HepG2 (cell line): ENCODE data around the gene AHRR. TPM values are rescaled to one million over a fixed set of nuclear protein-coding genes. Genes with fewer than 3 reads are reported as not detected.

Experiments used
- ATAC-seq: fragments of 200-7000 bp; cut with Tn5 transposase; 3 replicates; pipeline ENCODE4 v1.9.1; 2020; ENCODE audit warnings: mild to moderate bottlenecking, moderate library complexity
- BruUV-seq: library from RNA; stranded (reverse); fragments of 400-500 nt; replicated peaks from 2 replicates; lab custom pipeline; 2021; lab: Mats Ljungman, UMichigan
- CTCF ChIA-PET: fragments of 300-600 bp; formaldehyde crosslinking; extraction: SDS; loops from one replicate; lab custom pipeline; 2021; ENCODE audit warnings: low total read pairs, inconsistent platforms, low intra/inter-chr PET ratio; lab: Yijun Ruan, JAX
- POLR2A ChIA-PET: fragments of 350-600 bp; sonication (Branson Sonifier 250); formaldehyde crosslinking; loops from one replicate; lab custom pipeline; 2020; ENCODE audit warnings: antibody characterized with exemption, inconsistent platforms; lab: Yijun Ruan, JAX
- DNase-seq: peaks from one replicate; pipeline ENCODE4 v3.0.0-alpha.2; 2015; ENCODE audit warnings: low spot score
- FAIRE-seq: peaks from 3 replicates; lab custom pipeline; 2011; peaks lifted over from hg19 to GRCh38; lab: Jason Lieb, UNC
- H2AFZ ChIP-seq: one replicate; pipeline ENCODE4 v1.6.1; 2011; ENCODE audit warnings: low read length, inconsistent platforms
- H3K27ac ChIP-seq: fragments of 300-600 bp; 3 replicates; pipeline ENCODE4 v1.8.0; 2011; ENCODE audit warnings: mixed run types, mild to moderate bottlenecking, mixed read lengths, low read length, inconsistent platforms; ENCODE audit not compliant: insufficient read depth; ENCODE audit errors: extremely low read length
- H3K27me3 ChIP-seq, 2 experiments: fragments of 200-600 bp in 1 of 2; 2 replicates in 1 of 2; 3 replicates in 1 of 2; pipeline versions ENCODE4 v1.6.0 to v1.8.0; 2011; ENCODE audit warnings: low read length in 2 of 2, mild to moderate bottlenecking in 2 of 2, moderate library complexity in 2 of 2, inconsistent platforms in 1 of 2; ENCODE audit not compliant: insufficient read depth in 2 of 2, control insufficient read depth in 1 of 2
- H3K36me3 ChIP-seq, 2 experiments: fragments of 200-600 bp in 1 of 2; replicated peaks in 1 of 2; 2 replicates in 1 of 2; 3 replicates in 1 of 2; pipeline versions ENCODE4 v1.5.1 to v1.8.0; 2011; ENCODE audit warnings: low read length in 2 of 2, inconsistent platforms in 1 of 2; ENCODE audit not compliant: insufficient read depth in 2 of 2, control insufficient read depth in 1 of 2
- H3K4me1 ChIP-seq: 2 replicates; pipeline ENCODE4 v1.5.1; 2012; ENCODE audit warnings: low read length, inconsistent platforms; ENCODE audit not compliant: insufficient read depth
- H3K4me2 ChIP-seq: 2 replicates; pipeline ENCODE4 v1.6.0; 2011; ENCODE audit warnings: low read depth, low read length, inconsistent platforms
- H3K4me3 ChIP-seq, 3 experiments: fragments of 200-600 bp in 1 of 3; sonication (generic), shearing (Covaris generic) in 1 of 3; replicated peaks in 1 of 3; 2 replicates each; pipeline ENCODE4 v1.5.1; 2011 to 2016; ENCODE audit warnings: low read length in 3 of 3, inconsistent platforms in 2 of 3, low read depth in 2 of 3, mild to moderate bottlenecking in 2 of 3, control low read depth in 1 of 3, mixed read lengths in 1 of 3; ENCODE audit not compliant: insufficient read depth in 1 of 3
- H3K79me2 ChIP-seq: one replicate; pipeline ENCODE4 v1.6.1; 2011; ENCODE audit warnings: low read length, inconsistent platforms; ENCODE audit not compliant: insufficient read depth
- H3K9ac ChIP-seq: 2 replicates; pipeline ENCODE4 v1.6.0; 2011; ENCODE audit warnings: mild to moderate bottlenecking, low read depth, low read length, inconsistent platforms; ENCODE audit not compliant: insufficient read depth
- H3K9me3 ChIP-seq: 2 replicates; pipeline ENCODE4 v1.5.1; 2012; ENCODE audit warnings: mild to moderate bottlenecking, low read length
- H4K20me1 ChIP-seq: 2 replicates; pipeline ENCODE4 v1.6.0; 2011; ENCODE audit warnings: inconsistent platforms, mild to moderate bottlenecking, low read length, moderate library complexity; ENCODE audit not compliant: insufficient read depth
- KLF11 ChIP-seq: IDR thresholded peaks from 2 replicates; pipeline ENCODE4 v1.6.1; 2016; ENCODE audit warnings: missing compliant biosample characterization
- MED13 ChIP-seq: sonication (generic); formaldehyde crosslinking; IDR thresholded peaks from 2 replicates; pipeline ENCODE4 v1.5.0; 2020; ENCODE audit warnings: missing genetic modification reagents
- RNF219 ChIP-seq: sonication (generic); formaldehyde crosslinking; IDR thresholded peaks from 2 replicates; pipeline ENCODE4 v1.5.0; 2020; ENCODE audit warnings: mild to moderate bottlenecking, missing genetic modification reagents
- SMARCE1 ChIP-seq: fragments of 450-650 bp; IDR thresholded peaks from 2 replicates; pipeline ENCODE4 v1.6.1; 2017; ENCODE audit warnings: borderline replicate concordance
- TEF ChIP-seq: sonication (generic); formaldehyde crosslinking; IDR thresholded peaks from 2 replicates; pipeline ENCODE4 v1.5.0; 2020; ENCODE audit warnings: missing genetic modification reagents
- XBP1 ChIP-seq: sonication (generic); formaldehyde crosslinking; IDR thresholded peaks from 2 replicates; pipeline ENCODE4 v1.5.0; 2020; ENCODE audit warnings: missing genetic modification reagents
- ZNF17 ChIP-seq: sonication (generic); formaldehyde crosslinking; IDR thresholded peaks from 2 replicates; pipeline ENCODE4 v1.5.0; 2020; ENCODE audit warnings: mild to moderate bottlenecking, missing genetic modification reagents
- WGBS: methylation state at CpG from one replicate; pipeline ENCODE4 v1.1.6; 2017; ENCODE audit warnings: low lambda C conversion rate; 5-methylcytosine and 5-hydroxymethylcytosine counted together
- in situ Hi-C: cut with HindIII; loops from 2 replicates; pipeline ENCODE4 v1.10.0; 2017; ENCODE audit warnings: low pct_unique_long_range_greater_than_20kb; ENCODE audit not compliant: extremely low pct_ligation_motif_present
- intact Hi-C: fragments of 100-400 bp; cut with micrococcal nuclease; formaldehyde crosslinking; loops from one replicate; pipeline ENCODE4 v1.10.0; 2022; ENCODE audit not compliant: unreplicated experiment
- polyA plus RNA-seq, 8 experiments: library from polyadenylated mRNA; depleted of rRNA in 3 of 8; stranded (reverse) in 7 of 8; unstranded in 1 of 8; fragments of >200 nt; fragmentation: Illumina TruSeq in 4 of 8; extraction: Trizol in 4 of 8; gene quantifications; 2 replicates each; pipeline versions ENCODE4 v1.2.1 to v1.2.3, GENCODE V29; 2011 to 2016; ENCODE audit warnings: low read depth in 4 of 8, missing spikeins in 1 of 8, mixed read lengths in 1 of 8; ENCODE audit not compliant: insufficient read depth in 1 of 8
- total RNA-seq, 5 experiments: library from RNA; depleted of rRNA; stranded (reverse); fragments of >200 nt; fragmentation: Illumina TruSeq; extraction: Trizol; gene quantifications; 2 replicates each; pipeline ENCODE4 v1.2.3, GENCODE V29; 2016; ENCODE audit warnings: low read depth in 1 of 5
- TF ChIP-seq, protein P1 (sequence below): sonication (generic); formaldehyde crosslinking; IDR thresholded peaks from 2 replicates; pipeline ENCODE4 v1.8.1; 2022; ENCODE audit warnings: mild to moderate bottlenecking, missing genetic modification reagents
- TF ChIP-seq, protein P2 (sequence below): sonication (generic); formaldehyde crosslinking; IDR thresholded peaks from 2 replicates; pipeline ENCODE4 v1.5.0; 2020; ENCODE audit warnings: mild to moderate bottlenecking, missing genetic modification reagents, moderate library complexity
- TF ChIP-seq, protein P3 (sequence below): sonication (generic); formaldehyde crosslinking; IDR thresholded peaks from 2 replicates; pipeline ENCODE4 v1.8.1; 2023; ENCODE audit warnings: mild to moderate bottlenecking, inconsistent platforms, moderate library complexity, missing genetic modification reagents, borderline replicate concordance

The AHRR gene
- total and polyA plus RNA-seq, 2 of the 13 experiments (the other 11 are each of a cell fraction or from before 2014, with no cell fraction given), result 0.28 to 0.35 TPM

- no peak for TF ChIP-seq TEF
Observed at GRCh38 chr5:376799-377325, 55.3 kb downstream of the AHRR start (continued).

- no peak overlapping the region for H3K4me2 ChIP-seq
- ATAC-seq, result no peak
- no peak for FAIRE-seq
- intact Hi-C loops, result no loop called here
- no peaks in the 10 kb centered on the region for H3K79me2 ChIP-seq
- H3K4me1 ChIP-seq, result no peaks in the 10 kb centered on the region
- BruUV-seq, result no TSS peak
- 85% methylated on average over 4 of the region's 10 CpGs for whole genome bisulfite sequencing
- no peak overlapping the region for H3K4me3 ChIP-seq
- TF ChIP-seq KLF11 (CRISPR knock-in tag) (no peak), SMARCE1 (no peak), XBP1 (CRISPR knock-in tag) (no peak), ZNF17 (CRISPR knock-in tag) (no peak), RNF219 (no peak), MED13 (CRISPR knock-in tag) (no peak)
- TF ChIP-seq, protein P1, sequence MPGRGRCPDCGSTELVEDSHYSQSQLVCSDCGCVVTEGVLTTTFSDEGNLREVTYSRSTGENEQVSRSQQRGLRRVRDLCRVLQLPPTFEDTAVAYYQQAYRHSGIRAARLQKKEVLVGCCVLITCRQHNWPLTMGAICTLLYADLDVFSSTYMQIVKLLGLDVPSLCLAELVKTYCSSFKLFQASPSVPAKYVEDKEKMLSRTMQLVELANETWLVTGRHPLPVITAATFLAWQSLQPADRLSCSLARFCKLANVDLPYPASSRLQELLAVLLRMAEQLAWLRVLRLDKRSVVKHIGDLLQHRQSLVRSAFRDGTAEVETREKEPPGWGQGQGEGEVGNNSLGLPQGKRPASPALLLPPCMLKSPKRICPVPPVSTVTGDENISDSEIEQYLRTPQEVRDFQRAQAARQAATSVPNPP (CRISPR knock-in tag), result no peak
- TF ChIP-seq, protein P2, sequence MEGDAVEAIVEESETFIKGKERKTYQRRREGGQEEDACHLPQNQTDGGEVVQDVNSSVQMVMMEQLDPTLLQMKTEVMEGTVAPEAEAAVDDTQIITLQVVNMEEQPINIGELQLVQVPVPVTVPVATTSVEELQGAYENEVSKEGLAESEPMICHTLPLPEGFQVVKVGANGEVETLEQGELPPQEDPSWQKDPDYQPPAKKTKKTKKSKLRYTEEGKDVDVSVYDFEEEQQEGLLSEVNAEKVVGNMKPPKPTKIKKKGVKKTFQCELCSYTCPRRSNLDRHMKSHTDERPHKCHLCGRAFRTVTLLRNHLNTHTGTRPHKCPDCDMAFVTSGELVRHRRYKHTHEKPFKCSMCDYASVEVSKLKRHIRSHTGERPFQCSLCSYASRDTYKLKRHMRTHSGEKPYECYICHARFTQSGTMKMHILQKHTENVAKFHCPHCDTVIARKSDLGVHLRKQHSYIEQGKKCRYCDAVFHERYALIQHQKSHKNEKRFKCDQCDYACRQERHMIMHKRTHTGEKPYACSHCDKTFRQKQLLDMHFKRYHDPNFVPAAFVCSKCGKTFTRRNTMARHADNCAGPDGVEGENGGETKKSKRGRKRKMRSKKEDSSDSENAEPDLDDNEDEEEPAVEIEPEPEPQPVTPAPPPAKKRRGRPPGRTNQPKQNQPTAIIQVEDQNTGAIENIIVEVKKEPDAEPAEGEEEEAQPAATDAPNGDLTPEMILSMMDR, result no peak
- TF ChIP-seq, protein P3, sequence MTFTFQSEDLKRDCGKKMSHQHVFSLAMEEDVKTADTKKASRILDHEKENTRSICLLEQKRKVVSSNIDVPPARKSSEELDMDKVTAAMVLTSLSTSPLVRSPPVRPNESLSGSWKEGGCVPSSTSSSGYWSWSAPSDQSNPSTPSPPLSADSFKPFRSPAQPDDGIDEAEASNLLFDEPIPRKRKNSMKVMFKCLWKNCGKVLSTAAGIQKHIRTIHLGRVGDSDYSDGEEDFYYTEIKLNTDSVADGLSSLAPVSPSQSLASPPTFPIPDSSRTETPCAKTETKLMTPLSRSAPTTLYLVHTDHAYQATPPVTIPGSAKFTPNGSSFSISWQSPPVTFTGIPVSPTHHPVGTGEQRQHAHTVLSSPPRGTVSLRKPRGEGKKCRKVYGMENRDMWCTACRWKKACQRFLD (CRISPR knock-in tag), result no peak
- TF ChIP-seq, all 625 proteins: peak for 0
- Histone ChIP-seq H4K20me1 (no peaks in the 10 kb centered on the region), H3K27me3 (0 out of 5 replicates have a peak, but pooled peaks cover 0 to 2% of the 10 kb centered on the region in 2 experiments), H3K27ac (no peak overlapping the region), H3K9me3 (no peaks in the 10 kb centered on the region), H3K9ac (no peak overlapping the region), H2AFZ (no peak overlapping the region), H3K36me3 (no peaks in the 10 kb centered on the region)
- DNase-seq, result no peak
- CTCF ChIA-PET, result no interaction called here
- POLR2A ChIA-PET, result no interaction called here
- in situ Hi-C loops, result no loop called here
Observed at GRCh38 chr5:377326-377981, 55.9 kb downstream of the AHRR start.
